Cardiac muscle cell (in vitro differentiated cells and primary cell): ENCODE measurements around the gene NF2. TPM values are rescaled to one million over a fixed set of nuclear protein-coding genes. Genes with fewer than 3 reads are reported as not detected.

Source experiments
- DNase-seq, 2 donors: peaks; one replicate each; pipeline versions ENCODE4 v3.0.0 to v3.0.0-alpha.2; 2010 to 2017; ENCODE audit warnings: low read depth in 1 of 2, low spot score in 1 of 2
- H3K27ac ChIP-seq: fragments of 200-600 bp; sonication (generic); 2 replicates; pipeline ENCODE4 v1.5.1; 2016
- H3K27me3 ChIP-seq: fragments of 200-600 bp; sonication (generic); 2 replicates; pipeline ENCODE4 v1.6.0; 2016; ENCODE audit warnings: control low read depth
- H3K36me3 ChIP-seq: fragments of 200-600 bp; sonication (generic); 2 replicates; pipeline ENCODE4 v1.5.1; 2016; ENCODE audit warnings: control low read depth
- H3K4me1 ChIP-seq: fragments of 200-600 bp; sonication (generic); 2 replicates; pipeline ENCODE4 v1.8.1; 2017; ENCODE audit warnings: low read depth, mild to moderate bottlenecking, mixed run types
- H3K4me3 ChIP-seq: fragments of 200-600 bp; sonication (generic); 2 replicates; pipeline ENCODE4 v1.5.1; 2016; ENCODE audit warnings: mild to moderate bottlenecking
- H3K9me3 ChIP-seq: fragments of 200-600 bp; sonication (generic); 2 replicates; pipeline ENCODE4 v1.5.1; 2017; ENCODE audit warnings: low read depth, mild to moderate bottlenecking, control low read depth
- polyA plus RNA-seq: library from polyadenylated mRNA; unstranded; fragments of >200 nt; fragmentation: Nextera tagmentation; extraction: Ambion mirVana; gene quantifications from 2 replicates; pipeline ENCODE4 v1.2.1, GENCODE V29; 2016
- total RNA-seq: library from RNA; depleted of rRNA; stranded (reverse); fragments of >200 nt; gene quantifications from 2 replicates; pipeline ENCODE4 v1.2.3, GENCODE V29; 2016
- TF ChIP-seq, protein P1 (sequence below): IDR thresholded peaks from 2 replicates; pipeline ENCODE4 v1.5.1; 2012; ENCODE audit warnings: low read depth, mild to moderate bottlenecking, low read length

The NF2 gene
- total and polyA plus RNA-seq, 2 experiments from 2014 or later = 32.8 to 40.2 TPM

- Histone ChIP-seq H3K4me3 (no peak overlapping the region), H3K9me3 (no peaks in the 10 kb centered on the region), H3K36me3 (no peaks in the 10 kb centered on the region), H3K27me3 (no peaks in the 10 kb centered on the region), H3K27ac (no peak overlapping the region), H3K4me1 (no peaks in the 10 kb centered on the region)
- TF ChIP-seq, protein P1, sequence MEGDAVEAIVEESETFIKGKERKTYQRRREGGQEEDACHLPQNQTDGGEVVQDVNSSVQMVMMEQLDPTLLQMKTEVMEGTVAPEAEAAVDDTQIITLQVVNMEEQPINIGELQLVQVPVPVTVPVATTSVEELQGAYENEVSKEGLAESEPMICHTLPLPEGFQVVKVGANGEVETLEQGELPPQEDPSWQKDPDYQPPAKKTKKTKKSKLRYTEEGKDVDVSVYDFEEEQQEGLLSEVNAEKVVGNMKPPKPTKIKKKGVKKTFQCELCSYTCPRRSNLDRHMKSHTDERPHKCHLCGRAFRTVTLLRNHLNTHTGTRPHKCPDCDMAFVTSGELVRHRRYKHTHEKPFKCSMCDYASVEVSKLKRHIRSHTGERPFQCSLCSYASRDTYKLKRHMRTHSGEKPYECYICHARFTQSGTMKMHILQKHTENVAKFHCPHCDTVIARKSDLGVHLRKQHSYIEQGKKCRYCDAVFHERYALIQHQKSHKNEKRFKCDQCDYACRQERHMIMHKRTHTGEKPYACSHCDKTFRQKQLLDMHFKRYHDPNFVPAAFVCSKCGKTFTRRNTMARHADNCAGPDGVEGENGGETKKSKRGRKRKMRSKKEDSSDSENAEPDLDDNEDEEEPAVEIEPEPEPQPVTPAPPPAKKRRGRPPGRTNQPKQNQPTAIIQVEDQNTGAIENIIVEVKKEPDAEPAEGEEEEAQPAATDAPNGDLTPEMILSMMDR = no peak
- DNase-seq = no peak
Observed at GRCh38 chr22:29741926-29742325, 138.5 kb downstream of the NF2 start.

- Histone ChIP-seq H3K27me3 (no peaks in the 10 kb centered on the region), H3K4me3 (no peak overlapping the region), H3K36me3 (no peaks in the 10 kb centered on the region), H3K9me3 (no peaks in the 10 kb centered on the region), H3K27ac (no peak overlapping the region), H3K4me1 (no peaks in the 10 kb centered on the region)
- TF ChIP-seq, protein P1 = no peak
- DNase-seq = no peak
Observed at GRCh38 chr22:29742326-29742725, 138.9 kb downstream of the NF2 start.

DNA sequence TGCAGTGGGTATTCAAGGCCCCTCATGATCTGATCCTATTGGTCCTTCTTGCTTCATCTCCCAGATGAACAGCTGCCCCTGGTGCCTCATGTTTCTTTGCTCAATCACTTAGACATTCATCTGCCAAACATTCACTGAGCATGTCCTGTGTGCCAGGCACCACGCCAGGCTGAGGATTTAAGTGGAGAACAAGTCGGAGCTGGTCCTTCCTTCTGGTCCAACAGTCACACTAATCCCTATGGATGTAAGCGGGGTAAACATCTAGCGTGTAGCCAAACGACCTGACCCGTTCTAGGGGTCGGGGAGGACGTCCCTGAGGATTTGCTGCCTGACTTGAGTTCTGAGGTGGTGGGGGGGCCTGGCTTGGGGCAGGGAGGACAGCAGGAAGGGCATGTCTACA is 141.5 kb downstream of the NF2 start:
- H3K36me3 ChIP-seq = no peaks in the 10 kb centered on the region
- no peaks in the 10 kb centered on the region for H3K27me3 ChIP-seq
- DNase-seq = peak in 1 of 2 donors; percentile 14
- TF ChIP-seq, protein P1 = no peak
- H3K27ac ChIP-seq = no peak overlapping the region
- no peaks in the 10 kb centered on the region for H3K4me1 ChIP-seq
- no peak overlapping the region for H3K4me3 ChIP-seq
- H3K9me3 ChIP-seq = no peaks in the 10 kb centered on the region

DNA sequence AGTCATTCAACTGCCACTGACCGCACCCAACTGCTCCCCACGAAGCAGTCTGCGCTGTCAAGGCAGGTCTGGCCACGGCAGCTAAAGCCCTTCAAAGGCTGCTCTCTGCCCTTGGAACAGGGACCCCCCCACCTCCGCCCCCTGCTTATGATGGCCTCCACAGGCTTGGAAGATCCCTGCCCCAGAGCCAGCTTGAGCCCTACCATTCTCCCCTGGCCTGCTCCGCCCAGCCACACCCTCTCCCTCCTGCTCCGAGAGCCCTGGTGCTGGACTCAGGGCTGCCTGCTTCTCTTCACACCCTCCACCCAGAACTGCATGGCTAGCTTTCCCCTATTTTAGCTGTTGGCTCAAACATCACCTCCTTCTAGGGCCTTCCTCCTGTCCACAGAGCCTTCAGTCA is 144.4 kb downstream of the NF2 start:
- no peak overlapping the region for H3K4me3 ChIP-seq
- no peaks in the 10 kb centered on the region for H3K27me3 ChIP-seq
- H3K36me3 ChIP-seq = no peaks in the 10 kb centered on the region
- H3K9me3 ChIP-seq = no peaks in the 10 kb centered on the region
- TF ChIP-seq, protein P1 = no peak
- H3K27ac ChIP-seq = no peak overlapping the region
- no peaks in the 10 kb centered on the region for H3K4me1 ChIP-seq
- DNase-seq = no peak

Other genes with a start within 250 kb of the NF2 start
- gene AP1B1, start 215.1 kb upstream of the NF2 start, total RNA-seq = 68.2 and 80.7 TPM in 2 replicates
- 55.1 and 67.4 TPM in 2 replicates for gene AP1B1, start 215.1 kb upstream of the NF2 start, polyA plus RNA-seq
- gene RFPL1, start 165.1 kb upstream of the NF2 start, total RNA-seq = not detected in 2 replicates
- gene RFPL1, start 165.1 kb upstream of the NF2 start, polyA plus RNA-seq = 0.32 TPM in 1 of 2 replicates, not detected in the other
- gene NEFH, start 123.4 kb upstream of the NF2 start, total RNA-seq = 0.88 and 1.8 TPM in 2 replicates
- 2.0 and 2.4 TPM in 2 replicates for gene NEFH, start 123.4 kb upstream of the NF2 start, polyA plus RNA-seq
- 27.0 and 41.3 TPM in 2 replicates for gene THOC5, start 49.9 kb upstream of the NF2 start, total RNA-seq
- gene THOC5, start 49.9 kb upstream of the NF2 start, polyA plus RNA-seq = 30.4 and 31.4 TPM in 2 replicates
- gene NIPSNAP1, start 22.5 kb upstream of the NF2 start, total RNA-seq = 137 and 153 TPM in 2 replicates
- gene NIPSNAP1, start 22.5 kb upstream of the NF2 start, polyA plus RNA-seq = 151 and 200 TPM in 2 replicates
- gene CABP7, start 116.4 kb downstream of the NF2 start, total RNA-seq = not detected in 2 replicates
- gene CABP7, start 116.4 kb downstream of the NF2 start, polyA plus RNA-seq = 0.11 and 0.26 TPM in 2 replicates
- 40.5 and 42.3 TPM in 2 replicates for gene ZMAT5, start 163.4 kb downstream of the NF2 start, total RNA-seq
- gene ZMAT5, start 163.4 kb downstream of the NF2 start, polyA plus RNA-seq = 65.7 and 76.1 TPM in 2 replicates
- gene UQCR10, start 163.7 kb downstream of the NF2 start, total RNA-seq = 107 and 262 TPM in 2 replicates
- 499 and 613 TPM in 2 replicates for gene UQCR10, start 163.7 kb downstream of the NF2 start, polyA plus RNA-seq
- 23.0 and 26.0 TPM in 2 replicates for gene ASCC2, start 234.6 kb downstream of the NF2 start, total RNA-seq
- gene ASCC2, start 234.6 kb downstream of the NF2 start, polyA plus RNA-seq = 42.8 and 49.7 TPM in 2 replicates